ENCODE measurements around the gene LCN6. TPM values are rescaled to one million over a fixed set of nuclear protein-coding genes. Genes with fewer than 3 reads are reported as not detected.
A peak's percentile ranks its signal among the peaks of the same experiment; 100 is the strongest.

LCN6 gene
- total and polyA plus RNA-seq, 2 of the 13 experiments (the other 11 are each of a cell fraction or from before 2014, with no cell fraction given) = not detected

- TF ChIP-seq, protein P1, sequence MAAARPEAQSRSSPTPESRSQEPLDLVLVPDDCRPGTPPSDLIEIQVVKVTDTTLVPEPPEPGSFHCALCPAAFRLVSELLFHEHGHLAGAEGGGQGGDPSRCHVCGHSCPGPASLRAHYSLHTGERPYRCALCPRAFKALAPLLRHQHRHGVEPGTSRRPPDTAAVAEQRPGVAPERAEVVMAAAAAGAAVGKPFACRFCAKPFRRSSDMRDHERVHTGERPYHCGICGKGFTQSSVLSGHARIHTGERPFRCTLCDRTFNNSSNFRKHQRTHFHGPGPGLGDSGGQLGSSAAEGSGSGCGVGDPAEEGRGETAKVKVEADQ (CRISPR knock-in tag; IDR thresholded peaks at IDR 0.05; ENCODE audit: borderline replicate concordance) = peak; percentile 58; the same call in 1 of the 2 replicates
- TF ChIP-seq MAZ (IDR thresholded peaks at IDR 0.05; ENCODE audit: borderline replicate concordance, low read depth, low read length) (peak; percentile 71), MAZ (CRISPR knock-in tag; IDR thresholded peaks at IDR 0.05; ENCODE audit: low read depth) (0 out of 2 replicates have a peak, but pooled peaks have one; percentile 47), SIN3A (IDR thresholded peaks at IDR 0.05; ENCODE audit: borderline replicate concordance, low read depth, low read length) (peak; percentile 48; the same call in 1 of the 2 replicates), ZFY (CRISPR knock-in tag; IDR thresholded peaks at IDR 0.05) (peak; percentile 60), ZNF792 (CRISPR knock-in tag; IDR thresholded peaks at IDR 0.05) (peak; percentile 19; the same call in 1 of the 2 replicates), ZFP82 (CRISPR knock-in tag; IDR thresholded peaks at IDR 0.05; ENCODE audit: borderline replicate concordance) (peak; percentile 54; the same call in 1 of the 2 replicates), NR2C2 (CRISPR knock-in tag; IDR thresholded peaks at IDR 0.05; ENCODE audit: borderline replicate concordance) (no peak; the same call in 1 of the 2 replicates), MEF2D (CRISPR knock-in tag; IDR thresholded peaks at IDR 0.05) (0 out of 2 replicates have a peak, but pooled peaks have one; percentile 45), NAIF1 (CRISPR knock-in tag; IDR thresholded peaks at IDR 0.05; ENCODE audit: borderline replicate concordance) (no peak), TBL1XR1 (IDR thresholded peaks at IDR 0.05; ENCODE audit: borderline replicate concordance, low read length, partially characterized antibody) (no peak), SIX1 (CRISPR knock-in tag; IDR thresholded peaks at IDR 0.05; ENCODE audit: borderline replicate concordance) (peak; percentile 65; the same call in 1 of the 2 replicates), MIER3 (CRISPR knock-in tag; IDR thresholded peaks at IDR 0.05; ENCODE audit: borderline replicate concordance) (peak; percentile 53; the same call in 1 of the 2 replicates), ZNF160 (CRISPR knock-in tag; IDR thresholded peaks at IDR 0.05) (no peak; the same call in 1 of the 2 replicates), ZSCAN9 (CRISPR knock-in tag; IDR thresholded peaks at IDR 0.05; ENCODE audit: borderline replicate concordance) (peak; percentile 57; the same call in 1 of the 2 replicates), ZNF512B (CRISPR knock-in tag; IDR thresholded peaks at IDR 0.05; ENCODE audit: borderline replicate concordance) (peak; percentile 63; the same call in 1 of the 2 replicates), ELF3 (CRISPR knock-in tag; IDR thresholded peaks at IDR 0.05) (peak; percentile 54), NR2F6 (IDR thresholded peaks at IDR 0.05) (no peak), NR2F6 (CRISPR knock-in tag; IDR thresholded peaks at IDR 0.05) (peak; percentile 33; the same call in 1 of the 2 replicates)
- TF ChIP-seq, protein P2, sequence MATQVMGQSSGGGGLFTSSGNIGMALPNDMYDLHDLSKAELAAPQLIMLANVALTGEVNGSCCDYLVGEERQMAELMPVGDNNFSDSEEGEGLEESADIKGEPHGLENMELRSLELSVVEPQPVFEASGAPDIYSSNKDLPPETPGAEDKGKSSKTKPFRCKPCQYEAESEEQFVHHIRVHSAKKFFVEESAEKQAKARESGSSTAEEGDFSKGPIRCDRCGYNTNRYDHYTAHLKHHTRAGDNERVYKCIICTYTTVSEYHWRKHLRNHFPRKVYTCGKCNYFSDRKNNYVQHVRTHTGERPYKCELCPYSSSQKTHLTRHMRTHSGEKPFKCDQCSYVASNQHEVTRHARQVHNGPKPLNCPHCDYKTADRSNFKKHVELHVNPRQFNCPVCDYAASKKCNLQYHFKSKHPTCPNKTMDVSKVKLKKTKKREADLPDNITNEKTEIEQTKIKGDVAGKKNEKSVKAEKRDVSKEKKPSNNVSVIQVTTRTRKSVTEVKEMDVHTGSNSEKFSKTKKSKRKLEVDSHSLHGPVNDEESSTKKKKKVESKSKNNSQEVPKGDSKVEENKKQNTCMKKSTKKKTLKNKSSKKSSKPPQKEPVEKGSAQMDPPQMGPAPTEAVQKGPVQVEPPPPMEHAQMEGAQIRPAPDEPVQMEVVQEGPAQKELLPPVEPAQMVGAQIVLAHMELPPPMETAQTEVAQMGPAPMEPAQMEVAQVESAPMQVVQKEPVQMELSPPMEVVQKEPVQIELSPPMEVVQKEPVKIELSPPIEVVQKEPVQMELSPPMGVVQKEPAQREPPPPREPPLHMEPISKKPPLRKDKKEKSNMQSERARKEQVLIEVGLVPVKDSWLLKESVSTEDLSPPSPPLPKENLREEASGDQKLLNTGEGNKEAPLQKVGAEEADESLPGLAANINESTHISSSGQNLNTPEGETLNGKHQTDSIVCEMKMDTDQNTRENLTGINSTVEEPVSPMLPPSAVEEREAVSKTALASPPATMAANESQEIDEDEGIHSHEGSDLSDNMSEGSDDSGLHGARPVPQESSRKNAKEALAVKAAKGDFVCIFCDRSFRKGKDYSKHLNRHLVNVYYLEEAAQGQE (IDR thresholded peaks at IDR 0.05; ENCODE audit: borderline replicate concordance in 1 of 2, low read depth in 1 of 2, low read length in 2 of 2) = peak in 1 of 2 experiments; percentile 58; a peak in 1 of 4 replicates
These were observed 42.6 kb upstream of the LCN6 start, which contains the start of gene TMEM141 (continued) for GRCh38 chr9:136790640-136791515.
